NCI-H2081 treated with DMSO at 0.1 percent for 48 hours (cell line): ENCODE data around the gene MEIS1.
A peak's percentile ranks its signal among the peaks of the same experiment; 100 is the strongest.
"Not testable (repeated sequence)": the region's sequence is repeated elsewhere in the genome, so short reads cannot be mapped to it uniquely, and the experiment has no call there.

Experiments
- DNase-seq: peaks from one replicate; lab custom pipeline; 2025; lab: John Stamatoyannopoulos, UW

Gene MEIS1

GRCh38 chr2:66434679-66435548 is at the start of gene MEIS1:
TSS of gene MEIS1 (plus strand) at chr2:66435125. CDS start at chr2:66435857, 732 bp downstream.
- DNase-seq: peak; percentile 48

- DNase-seq: no peak
Observed at GRCh38 chr2:66387016-66387753, 47.7 kb upstream of the MEIS1 start.

- no peak for DNase-seq
Observed at GRCh38 chr2:66389651-66390131, 45.2 kb upstream of the MEIS1 start.

- DNase-seq: no peak
Observed at GRCh38 chr2:66390152-66390551, 44.8 kb upstream of the MEIS1 start.

GRCh38 chr2:66390811-66391210 is 44.1 kb upstream of the MEIS1 start:
- DNase-seq: no peak

- DNase-seq: not testable (repeated sequence)
Observed at GRCh38 chr2:66391240-66391639, 43.7 kb upstream of the MEIS1 start.

- no peak for DNase-seq
Observed at GRCh38 chr2:66405473-66405872, 29.5 kb upstream of the MEIS1 start.

- DNase-seq: no peak
Observed at GRCh38 chr2:66408905-66409304, 26.0 kb upstream of the MEIS1 start.

- no peak for DNase-seq
Observed at GRCh38 chr2:66412874-66413273, 22.1 kb upstream of the MEIS1 start.

GRCh38 chr2:66414896-66415295 is 20.0 kb upstream of the MEIS1 start:
- no peak for DNase-seq

- no peak for DNase-seq
Observed at GRCh38 chr2:66418381-66418780, 16.5 kb upstream of the MEIS1 start.

- DNase-seq: no peak
Observed at GRCh38 chr2:66421612-66422011, 13.3 kb upstream of the MEIS1 start.

GRCh38 chr2:66423391-66424124 is 11.4 kb upstream of the MEIS1 start:
- no peak for DNase-seq

GRCh38 chr2:66426244-66427111 is 8.4 kb upstream of the MEIS1 start:
- DNase-seq: no peak

GRCh38 chr2:66427300-66427699 is 7.6 kb upstream of the MEIS1 start:
- DNase-seq: no peak

GRCh38 chr2:66428986-66429612 is 5.8 kb upstream of the MEIS1 start:
- no peak for DNase-seq

GRCh38 chr2:66429693-66430504 is 5.0 kb upstream of the MEIS1 start:
- no peak for DNase-seq

GRCh38 chr2:66430505-66431273 is 4.2 kb upstream of the MEIS1 start:
- no peak for DNase-seq

- no peak for DNase-seq
Observed at GRCh38 chr2:66431274-66431642, 3.7 kb upstream of the MEIS1 start.
